MV-4-11 (cell line): ENCODE results near the gene VSTM4.
A peak's percentile ranks its signal among the peaks of the same experiment; 100 is the strongest.

Source experiments
- DNase-seq: peaks from one replicate; lab custom pipeline; 2025; lab: John Stamatoyannopoulos, UW

Gene VSTM4

GRCh38 chr10:49115015-49115795 lies at the start of gene VSTM4:
VSTM4 (minus strand) TSS chr10:49115522; CDS start chr10:49115485, 37 bp downstream.
- DNase-seq: no peak

- peak; percentile 76 for DNase-seq
Observed at GRCh38 chr10:49164559-49165188, 49.4 kb upstream of the VSTM4 start.

GRCh38 chr10:49163741-49164140 lies 48.4 kb upstream of the VSTM4 start:
- DNase-seq: no peak

- no peak for DNase-seq
Observed at GRCh38 chr10:49162761-49163310, 47.5 kb upstream of the VSTM4 start.

DNA sequence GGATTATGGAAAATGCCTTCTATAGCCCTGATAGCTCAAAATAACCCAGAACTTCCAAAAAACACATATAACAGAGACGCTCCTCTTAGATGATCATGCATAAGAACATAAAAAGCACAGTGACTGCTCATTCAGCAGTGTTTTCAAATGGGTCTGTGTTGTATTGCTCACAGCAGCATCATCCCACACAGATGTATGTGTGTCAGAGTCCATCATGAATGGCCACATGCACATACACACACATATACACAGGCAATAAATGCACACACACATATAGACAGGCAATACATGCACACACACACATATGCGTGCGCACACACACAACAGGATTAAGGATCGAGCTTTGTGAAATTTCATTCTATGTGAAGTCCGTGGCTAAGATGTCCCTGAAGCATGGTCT lies 46.7 kb upstream of the VSTM4 start:
- no peak for DNase-seq

GRCh38 chr10:49161411-49161997 lies 46.2 kb upstream of the VSTM4 start:
- DNase-seq: peak; percentile 71

DNA sequence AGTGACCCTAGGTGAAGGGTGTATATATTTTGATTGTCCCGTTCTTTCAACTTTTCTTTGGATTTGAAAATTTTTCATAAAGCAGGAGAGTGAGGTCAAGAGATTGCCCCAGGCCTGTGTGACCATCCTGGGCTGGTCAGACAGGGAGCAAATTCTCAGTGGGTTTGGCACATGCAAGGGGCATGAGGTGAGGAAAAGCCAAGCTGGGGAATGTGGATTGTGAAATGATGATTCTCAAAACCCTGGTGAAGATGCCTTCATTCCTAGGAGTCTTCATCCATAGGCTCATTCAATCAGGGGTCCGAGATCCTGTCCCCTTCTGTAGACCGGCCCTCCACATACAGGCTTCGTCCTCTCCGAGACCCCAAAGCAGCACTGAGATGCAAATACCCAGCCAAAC lies 45.5 kb upstream of the VSTM4 start:
- DNase-seq: no peak

DNA sequence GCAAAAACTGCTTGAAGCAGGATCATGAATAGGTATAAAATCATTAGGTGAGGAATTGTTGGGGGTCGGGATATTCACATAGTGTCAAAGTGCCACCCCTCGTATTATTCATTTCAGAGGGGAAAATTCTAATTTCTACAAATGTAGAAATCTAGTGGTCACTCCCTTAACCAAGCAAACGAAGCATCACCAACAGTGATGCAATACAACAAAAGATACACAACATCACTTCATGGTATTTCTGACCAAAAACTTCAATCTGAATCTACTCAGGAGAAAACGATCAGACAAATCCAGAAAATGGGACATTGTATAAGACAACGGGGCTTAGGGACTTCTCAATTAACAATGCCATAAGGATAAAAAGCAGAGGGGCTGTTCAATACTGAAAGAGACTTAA lies 44.8 kb upstream of the VSTM4 start:
- DNase-seq: no peak

DNA sequence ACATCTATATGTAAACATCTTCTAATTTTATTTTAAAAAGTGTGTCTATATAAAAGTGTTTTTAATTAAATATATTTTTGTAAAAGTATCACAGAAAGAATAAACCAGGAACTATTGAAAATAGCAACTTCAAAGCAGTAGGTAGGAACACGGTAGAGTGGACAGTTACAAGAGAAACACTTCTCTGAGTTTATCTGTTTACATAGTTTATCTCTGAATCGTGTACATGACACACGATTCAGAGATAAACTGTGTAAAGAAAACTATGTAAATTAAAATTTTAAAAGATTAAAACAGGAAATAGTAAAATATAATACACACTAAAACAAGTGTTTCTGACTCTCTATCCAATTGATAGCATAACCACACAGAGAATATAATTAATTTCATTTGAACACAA lies 43.6 kb upstream of the VSTM4 start:
- DNase-seq: no peak

GRCh38 chr10:49158404-49158803 lies 43.1 kb upstream of the VSTM4 start:
- no peak for DNase-seq

- peak; percentile 76 for DNase-seq
Observed at GRCh38 chr10:49157229-49157628, 41.9 kb upstream of the VSTM4 start.

GRCh38 chr10:49154641-49155040 lies 39.3 kb upstream of the VSTM4 start:
- DNase-seq: no peak

DNA sequence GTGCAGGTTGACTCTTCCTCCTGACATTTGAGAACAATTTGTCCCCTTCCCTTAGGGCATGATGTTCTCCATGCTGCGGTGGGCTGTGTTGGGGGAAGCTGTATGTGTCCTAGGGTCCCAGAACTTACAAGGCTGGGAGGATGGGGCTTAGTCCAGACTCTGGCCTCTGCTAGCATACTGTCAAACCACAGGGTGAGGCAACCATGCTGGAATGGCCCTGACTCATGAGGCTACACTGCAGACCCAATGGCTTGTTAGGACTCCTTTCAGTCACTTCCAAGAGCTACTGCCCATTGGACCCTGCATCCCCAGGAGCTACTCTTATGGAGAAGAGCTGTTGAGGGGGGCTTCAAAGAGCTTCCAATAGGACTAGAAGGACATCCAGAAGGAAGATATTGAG lies 38.6 kb upstream of the VSTM4 start:
- DNase-seq: peak; percentile 34

GRCh38 chr10:49153115-49153514 lies 37.8 kb upstream of the VSTM4 start:
- no peak for DNase-seq

- no peak for DNase-seq
Observed at GRCh38 chr10:49152663-49153062, 37.3 kb upstream of the VSTM4 start.

- no peak for DNase-seq
Observed at GRCh38 chr10:49152037-49152436, 36.7 kb upstream of the VSTM4 start.

DNA sequence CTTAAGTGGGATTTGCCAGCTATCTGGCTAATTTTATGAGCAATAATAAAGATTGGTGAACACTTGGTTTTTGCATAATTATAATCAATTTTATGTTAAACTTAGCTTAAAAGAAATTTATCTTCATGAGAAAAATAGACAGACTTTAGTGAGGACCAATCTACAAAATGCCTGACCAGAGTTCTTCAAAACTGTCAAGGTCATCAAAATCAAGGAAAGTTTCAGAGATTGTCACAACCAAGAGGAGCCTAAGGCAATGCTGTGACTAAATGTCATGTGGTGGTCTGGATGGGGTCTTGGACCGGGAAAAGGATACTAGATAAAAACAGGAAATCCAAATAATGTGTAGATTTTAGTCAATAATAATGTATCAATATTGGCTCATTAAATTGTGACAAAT lies 36.2 kb upstream of the VSTM4 start:
- DNase-seq: no peak

GRCh38 chr10:49151025-49151445 lies 35.7 kb upstream of the VSTM4 start:
- no peak for DNase-seq

DNA sequence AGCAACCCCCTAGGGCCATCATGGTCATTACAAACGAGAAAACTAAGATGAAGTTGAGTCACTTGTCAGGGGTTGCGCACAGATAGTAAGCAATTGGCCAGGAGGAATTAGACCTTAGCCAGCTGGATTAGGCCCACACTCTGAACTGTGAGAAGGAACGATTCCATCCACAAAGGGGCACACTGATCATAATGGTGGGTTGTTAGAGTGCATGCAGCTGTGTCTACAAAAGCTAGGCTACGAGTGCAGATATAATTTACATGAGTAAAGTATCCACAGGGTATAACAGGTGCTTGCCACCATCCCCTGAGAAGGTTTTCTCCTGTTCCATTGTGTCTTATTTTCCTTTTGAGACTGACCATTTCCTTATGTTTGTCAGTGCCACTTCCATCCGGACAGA lies 35.1 kb upstream of the VSTM4 start:
- DNase-seq: no peak

DNA sequence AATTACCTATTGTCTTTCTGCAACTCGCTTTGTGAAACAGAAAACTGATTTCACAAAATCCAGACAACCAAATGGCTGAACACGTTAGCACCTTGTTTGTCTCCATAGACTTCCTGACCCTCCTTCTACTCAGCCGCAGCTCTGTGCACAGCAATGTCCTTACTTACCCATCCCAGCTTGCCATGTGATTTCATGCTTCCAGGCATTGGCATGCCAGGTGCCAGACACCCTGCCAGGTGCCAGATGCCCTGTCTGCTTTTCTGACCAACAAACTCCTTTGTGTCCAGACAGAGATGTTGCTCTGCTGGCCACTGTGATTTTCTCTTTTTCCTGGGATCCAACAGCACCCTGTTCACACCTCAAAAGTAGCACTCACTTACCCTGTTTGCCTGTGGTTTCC lies 34.6 kb upstream of the VSTM4 start:
- DNase-seq: no peak

- no peak for DNase-seq
Observed at GRCh38 chr10:49144058-49144720, 28.9 kb upstream of the VSTM4 start.

DNA sequence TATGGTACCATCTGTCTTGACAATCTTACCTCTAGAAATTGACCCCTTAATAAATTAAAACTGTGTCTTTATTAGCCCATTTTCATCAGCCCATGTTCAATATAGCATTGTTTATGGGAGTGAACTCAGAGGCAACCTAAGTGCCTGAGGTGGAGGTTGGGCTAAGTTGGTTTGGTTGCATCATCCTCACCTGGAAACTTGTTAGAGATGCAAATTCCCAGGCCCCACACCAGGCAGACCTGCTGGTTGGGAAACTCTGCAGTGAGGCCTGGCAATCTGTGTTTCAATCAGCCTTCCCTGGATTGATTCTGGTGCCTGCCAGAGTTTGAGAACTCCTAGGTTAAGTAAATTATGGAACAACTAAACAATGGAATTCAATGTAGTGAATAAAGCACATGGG lies 27.9 kb upstream of the VSTM4 start:
- DNase-seq: no peak
